HCT116 (cell line): ENCODE measurements around the gene GLMP. TPM values are rescaled to one million over a fixed set of nuclear protein-coding genes. Genes with fewer than 3 reads are reported as not detected.

Experiments used
- ATAC-seq: fragments of 200-7000 bp; cut with Tn5 transposase; 2 replicates; pipeline ENCODE4 v1.9.1; 2020; ENCODE audit warnings: mild to moderate bottlenecking, moderate library complexity
- BruUV-seq: library from RNA; stranded (reverse); fragments of 400-500 nt; replicated peaks from 2 replicates; lab custom pipeline; 2021; lab: Mats Ljungman, UMichigan
- CTCF ChIA-PET: fragments of 300-600 bp; sonication (Branson Sonifier 250); formaldehyde crosslinking; loops from one replicate; lab custom pipeline; 2021; ENCODE audit warnings: antibody characterized with exemption; lab: Charles Lee
- POLR2A ChIA-PET: fragments of 300-600, 350-600 bp; sonication (Branson Sonifier 250); formaldehyde crosslinking; loops from one replicate; lab custom pipeline; 2021; ENCODE audit warnings: antibody characterized with exemption; lab: Charles Lee
- RAD21 ChIA-PET, 2 experiments: fragments of 300-600 bp; sonication (Branson Sonifier 250); formaldehyde crosslinking; loops; one replicate each; lab custom pipeline; 2023; ENCODE audit warnings: low total read pairs in 2 of 2; ENCODE audit not compliant: uncharacterized antibody in 2 of 2, unreplicated experiment in 2 of 2, low non-redundant PET in 1 of 2; lab: Charles Lee
- DNase-seq: peaks from one replicate; pipeline ENCODE4 v3.0.0-alpha.2; 2010; ENCODE audit warnings: low read depth, low spot score
- H2AFZ ChIP-seq: fragments of 200-600 bp; shearing (Covaris generic), sonication (generic); 2 replicates; pipeline ENCODE4 v1.6.1; 2017; ENCODE audit warnings: low read depth, mixed run types, mixed read lengths, antibody characterized with exemption, low read length; ENCODE audit not compliant: poor library complexity, severe bottlenecking
- H3K27ac ChIP-seq: 2 replicates; pipeline ENCODE4 v1.5.1; 2012; ENCODE audit warnings: low read depth, low read length
- H3K27me3 ChIP-seq: fragments of 200-600 bp; sonication (generic); 2 replicates; pipeline ENCODE4 v1.6.1; 2016; ENCODE audit warnings: mixed run types, low read length, mixed read lengths; ENCODE audit not compliant: insufficient read depth
- H3K36me3 ChIP-seq, 2 experiments: fragments of 200-500 bp in 1 of 2; fragments of 200-600 bp in 1 of 2; sonication (Bioruptor generic) in 1 of 2; sonication (generic) in 1 of 2; 2 replicates each; pipeline versions ENCODE4 v1.5.1 to v1.6.1; 2014 to 2016; ENCODE audit warnings: low read length in 2 of 2, inconsistent platforms in 1 of 2, mixed read lengths in 1 of 2, mixed run types in 1 of 2; ENCODE audit not compliant: insufficient read depth in 2 of 2, control insufficient read depth in 1 of 2
- H3K4me1 ChIP-seq, 2 experiments: fragments of 200-600 bp in 1 of 2; sonication (generic) in 1 of 2; 2 replicates each; pipeline versions ENCODE4 v1.5.1 to v1.6.1; 2012 to 2017; ENCODE audit warnings: low read length in 2 of 2, inconsistent platforms in 1 of 2, mild to moderate bottlenecking in 1 of 2, mixed read lengths in 1 of 2, mixed run types in 1 of 2, moderate library complexity in 1 of 2; ENCODE audit not compliant: insufficient read depth in 2 of 2, control insufficient read depth in 1 of 2
- H3K4me2 ChIP-seq: fragments of 200-600 bp; sonication (generic); 2 replicates; pipeline ENCODE4 v1.6.1; 2017; ENCODE audit warnings: mixed run types, low read length, mixed read lengths
- H3K4me3 ChIP-seq, 2 experiments: fragments of 200-600 bp in 1 of 2; sonication (generic) in 1 of 2; replicated peaks in 1 of 2; 2 replicates each; pipeline ENCODE4 v1.5.1; 2011 to 2016; ENCODE audit warnings: low read length in 2 of 2, control low read depth in 1 of 2, low read depth in 1 of 2, mild to moderate bottlenecking in 1 of 2, mixed read lengths in 1 of 2, mixed run types in 1 of 2
- H3K79me2 ChIP-seq: fragments of 200-600 bp; sonication (generic); 2 replicates; pipeline ENCODE4 v1.6.1; 2017; ENCODE audit warnings: mild to moderate bottlenecking, mixed run types, low read length, moderate library complexity, mixed read lengths; ENCODE audit not compliant: insufficient read depth
- H3K9ac ChIP-seq: fragments of 200-600 bp; sonication (generic); 2 replicates; pipeline ENCODE4 v1.6.1; 2016; ENCODE audit warnings: low read length, mixed read lengths
- H3K9me2 ChIP-seq: fragments of 200-600 bp; sonication (generic), shearing (Covaris generic); 2 replicates; pipeline ENCODE4 v1.6.1; 2017; ENCODE audit warnings: mixed run types, mild to moderate bottlenecking, moderate library complexity; ENCODE audit not compliant: insufficient read depth
- H3K9me3 ChIP-seq, 2 experiments: fragments of 200-500 bp in 1 of 2; fragments of 200-600 bp in 1 of 2; sonication (Bioruptor generic) in 1 of 2; sonication (generic) in 1 of 2; 2 replicates each; pipeline ENCODE4 v1.6.1; 2014 to 2017; ENCODE audit warnings: low read length in 2 of 2, mixed read lengths in 2 of 2, inconsistent platforms in 1 of 2, low read depth in 1 of 2, mild to moderate bottlenecking in 1 of 2, mixed run types in 1 of 2, moderate library complexity in 1 of 2; ENCODE audit not compliant: control insufficient read depth in 1 of 2, insufficient read depth in 1 of 2
- H4K20me1 ChIP-seq: fragments of 200-600 bp; sonication (generic), shearing (Covaris generic); 2 replicates; pipeline ENCODE4 v1.6.1; 2017; ENCODE audit warnings: mixed run types, mild to moderate bottlenecking, moderate library complexity; ENCODE audit not compliant: insufficient read depth
- ATF3 ChIP-seq: IDR thresholded peaks from 2 replicates; pipeline ENCODE4 v1.6.1; 2012
- CBX3 ChIP-seq: IDR thresholded peaks from 2 replicates; pipeline ENCODE4 v1.6.1; 2012; ENCODE audit warnings: low read depth
- CEBPB ChIP-seq: IDR thresholded peaks from 2 replicates; pipeline ENCODE4 v1.6.1; 2012; ENCODE audit warnings: low read depth
- CTCF ChIP-seq, 3 experiments: fragments of 200-600 bp in 1 of 3; sonication (generic) in 1 of 3; IDR thresholded peaks in 2 of 3; conservative IDR thresholded peaks in 1 of 3; 2 replicates each; pipeline ENCODE4 v1.5.1; 2012 to 2017; ENCODE audit warnings: low read depth in 2 of 3, low read length in 2 of 3, antibody characterized with exemption in 1 of 3, borderline replicate concordance in 1 of 3, control low read depth in 1 of 3, mild to moderate bottlenecking in 1 of 3, mixed read lengths in 1 of 3, mixed run types in 1 of 3, moderate library complexity in 1 of 3; ENCODE audit not compliant: insufficient read depth in 1 of 3
- EGR1 ChIP-seq: IDR thresholded peaks from 2 replicates; pipeline ENCODE4 v1.6.1; 2012; ENCODE audit warnings: low read depth
- EZH2 ChIP-seq: fragments of 200-600 bp; sonication (generic); IDR thresholded peaks from 2 replicates; pipeline ENCODE4 v1.6.1; 2017; ENCODE audit warnings: antibody characterized with exemption, mixed run types
- EZH2phosphoT487 ChIP-seq: fragments of 200-600 bp; IDR thresholded peaks from 2 replicates; pipeline ENCODE4 v1.6.1; 2018; ENCODE audit warnings: antibody characterized with exemption, borderline replicate concordance
- JUND ChIP-seq: IDR thresholded peaks from 2 replicates; pipeline ENCODE4 v1.6.1; 2012
- MAX ChIP-seq: IDR thresholded peaks from 2 replicates; pipeline ENCODE4 v1.6.1; 2012
- POLR2A ChIP-seq: IDR thresholded peaks from 2 replicates; pipeline ENCODE4 v1.7.0; 2011; ENCODE audit warnings: borderline replicate concordance; ENCODE audit not compliant: insufficient read depth, insufficient read length; ENCODE audit errors: extremely low read depth
- POLR2AphosphoS5 ChIP-seq: IDR thresholded peaks from 2 replicates; pipeline ENCODE4 v1.6.1; 2011; ENCODE audit warnings: mild to moderate bottlenecking, low read depth, low read length, moderate library complexity
- SP1 ChIP-seq: IDR thresholded peaks from 2 replicates; pipeline ENCODE4 v1.6.1; 2012; ENCODE audit warnings: low read depth
- SRF ChIP-seq: IDR thresholded peaks from 2 replicates; pipeline ENCODE4 v1.6.1; 2012; ENCODE audit warnings: low read depth
- TCF7L2 ChIP-seq: IDR thresholded peaks from 2 replicates; pipeline ENCODE4 v1.7.0; 2011; ENCODE audit warnings: borderline replicate concordance, inconsistent platforms; ENCODE audit not compliant: insufficient read depth, insufficient read length; ENCODE audit errors: extremely low read depth
- YY1 ChIP-seq: IDR thresholded peaks from 2 replicates; pipeline ENCODE4 v1.6.1; 2011; ENCODE audit warnings: low read length, low read depth, moderate library complexity, mild to moderate bottlenecking; ENCODE audit not compliant: insufficient replicate concordance; ENCODE audit errors: extremely low read depth
- ZBTB33 ChIP-seq: IDR thresholded peaks from 2 replicates; pipeline ENCODE4 v1.6.1; 2011; ENCODE audit warnings: mild to moderate bottlenecking, low read length, moderate library complexity; ENCODE audit not compliant: insufficient replicate concordance; ENCODE audit errors: extremely low read depth
- ZFX ChIP-seq: fragments of 450-650 bp; IDR thresholded peaks from 2 replicates; pipeline ENCODE4 v1.6.1; 2017
- ZNF274 ChIP-seq: fragments of 200-500 bp; sonication (Bioruptor generic); IDR thresholded peaks from 2 replicates; pipeline ENCODE4 v1.6.1; 2014; ENCODE audit warnings: mild to moderate bottlenecking, low read depth, low read length, inconsistent platforms
- intact Hi-C: fragments of 100-400 bp; cut with micrococcal nuclease; formaldehyde crosslinking; loops from 2 replicates; pipeline ENCODE4 v1.10.0; 2022
- total RNA-seq: library from RNA; stranded (reverse); gene quantifications from one replicate; pipeline ENCODE4 v1.2.1, GENCODE V29; 2021; ENCODE audit not compliant: unreplicated experiment

GLMP gene
- total RNA-seq, 1 experiment from 2014 or later: 27.8 TPM

GRCh38 chr1:156316909-156317308, 21.4 kb upstream of the GLMP start:
- Histone ChIP-seq H3K9me3 (no peaks in the 10 kb centered on the region), H3K36me3 (peaks cover 80 to 91% of the 10 kb centered on the region in 2 experiments), H3K9me2 (no peaks in the 10 kb centered on the region), H3K9ac (no peak overlapping the region), H3K27ac (no peak overlapping the region), H3K27me3 (no peaks in the 10 kb centered on the region), H3K79me2 (peaks cover 89% of the 10 kb centered on the region), H2AFZ (no peak overlapping the region), H3K4me3 (no peak overlapping the region), H3K4me1 (no peaks in the 10 kb centered on the region), H3K4me2 (no peak overlapping the region), H4K20me1 (peaks cover 3% of the 10 kb centered on the region; the same call in 1 of the 2 replicates)
- ChIA-PET RAD21 (no interaction called here), POLR2A (no interaction called here), CTCF (no interaction called here)
- intact Hi-C loops: loop anchor here (5.0 kb wide), 1 partner anchor 175 kb away; no protein-coding TSS in a partner anchor
- TF ChIP-seq CBX3: no peak
- TF ChIP-seq SP1: no peak
- no peak for TF ChIP-seq POLR2A
- TF ChIP-seq TCF7L2: no peak
- TF ChIP-seq ZFX: no peak
- no peak for TF ChIP-seq EGR1
- TF ChIP-seq CEBPB: no peak
- no peak for TF ChIP-seq EZH2phosphoT487
- no peak for TF ChIP-seq CTCF (IDR thresholded peaks at IDR 0.05 in 2 of 3, conservative IDR thresholded peaks at IDR 0.05 in 1 of 3; ENCODE audit: borderline replicate concordance in 1 of 3, insufficient read depth in 1 of 3, low read depth in 2 of 3, low read length in 2 of 3)
- no TSS peak for BruUV-seq
- DNase-seq: no peak
- no peak for ATAC-seq

- intact Hi-C loops: no loop called here
- ChIA-PET RAD21 (no interaction called here), CTCF (no interaction called here), POLR2A (no interaction called here)
- peaks cover 69 to 71% of the 10 kb centered on the region in 2 experiments for H3K36me3 ChIP-seq
- peaks cover 40% of the 10 kb centered on the region for H3K79me2 ChIP-seq
- ATAC-seq (no peak), DNase-seq (no peak)
- no peaks in the 10 kb centered on the region for H3K27me3 ChIP-seq
- no TSS peak for BruUV-seq
- no peak overlapping the region for H3K4me2 ChIP-seq
- no peak overlapping the region for H2AFZ ChIP-seq
- H3K4me1 ChIP-seq: no peaks in the 10 kb centered on the region
- no peak overlapping the region for H3K4me3 ChIP-seq
- H3K9ac ChIP-seq: no peak overlapping the region
- peaks cover 14% of the 10 kb centered on the region; the same call in 1 of the 2 replicates for H4K20me1 ChIP-seq
- no peaks in the 10 kb centered on the region for H3K9me2 ChIP-seq
- no peaks in the 10 kb centered on the region for H3K9me3 ChIP-seq
- H3K27ac ChIP-seq: no peak overlapping the region
- TF ChIP-seq EZH2 (no peak), YY1 (no peak), EZH2phosphoT487 (no peak), SRF (no peak), CBX3 (no peak), ATF3 (no peak), MAX (no peak), ZNF274 (no peak), POLR2A (no peak), POLR2AphosphoS5 (no peak), ZBTB33 (no peak), JUND (no peak)
These were observed 15.5 kb upstream of the GLMP start for GRCh38 chr1:156310962-156311361.
